ENCODE results near the gene NID2.

NID2 gene

DNA sequence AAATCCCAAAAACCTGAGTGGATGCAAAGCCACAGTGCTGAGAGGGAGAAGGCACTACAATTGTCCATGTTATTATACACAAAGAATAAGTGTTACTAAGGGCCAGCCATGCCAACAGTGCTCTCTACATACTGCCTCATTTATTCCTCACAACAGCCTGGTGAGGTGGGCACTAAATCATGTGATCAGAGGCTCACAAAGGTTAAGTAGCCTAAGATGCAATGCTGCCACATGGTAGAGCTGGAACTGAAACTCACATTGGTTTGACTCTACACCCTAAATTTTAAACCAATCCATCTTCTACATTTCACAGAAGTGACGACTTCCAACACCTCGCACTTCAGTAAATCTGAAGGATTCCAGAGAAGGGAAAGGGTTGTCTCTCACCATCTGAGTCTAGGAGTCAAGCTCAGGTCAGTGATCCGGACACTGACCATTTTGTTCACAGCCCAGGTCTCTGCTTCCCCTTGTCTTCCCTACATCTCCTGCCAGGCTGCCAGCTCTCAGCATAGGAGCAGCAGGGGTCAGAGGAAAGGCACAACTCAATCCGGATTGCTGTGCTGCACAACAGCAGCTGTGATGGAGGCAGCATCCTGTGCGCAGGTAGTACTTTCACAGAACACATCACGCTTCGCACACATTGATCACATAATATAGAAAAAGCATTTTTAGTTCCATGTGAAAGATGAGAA is 29.6 kb downstream of the NID2 start:
- no peak for TF ChIP-seq Cebpa-rat (IDR thresholded peaks at IDR 0.05)
- Histone ChIP-seq H3K4me3 (no peak overlapping the region), H3K36me3 (peaks cover 0 to 92% (median 77%) of the 10 kb centered on the region in 11 experiments; a peak in 16 of 22 replicates), H3K27me3 (no peaks in the 10 kb centered on the region), H3K4me2 (no peak overlapping the region), H3K27ac (no peak overlapping the region), H3K9me3 (replicated peaks in 1 of 11) (peaks cover 0 to 12% (median 7%) of the 10 kb centered on the region in 11 experiments; a peak in 7 of 22 replicates), H4K20me1 (no peaks in the 10 kb centered on the region), H3K4me1 (peaks cover 14 to 22% (median 20%) of the 10 kb centered on the region in 10 experiments), H3K9ac (no peak overlapping the region)

- no peak overlapping the region for H3K4me3 ChIP-seq
- H3K9me3 ChIP-seq (replicated peaks in 1 of 11): peaks cover 0 to 12% (median 7%) of the 10 kb centered on the region in 11 experiments; a peak in 7 of 22 replicates
- H3K27me3 ChIP-seq: no peaks in the 10 kb centered on the region
- H3K9ac ChIP-seq: no peak overlapping the region
- TF ChIP-seq Cebpa-rat (IDR thresholded peaks at IDR 0.05): no peak
- peaks cover 0 to 28% (median 7%) of the 10 kb centered on the region in 10 experiments; a peak in 9 of 20 replicates for H3K4me1 ChIP-seq
- peak overlapping the region in 1 of 11 experiments; percentile 31; a peak in 1 of 22 replicates for H3K4me2 ChIP-seq
- no peaks in the 10 kb centered on the region for H4K20me1 ChIP-seq
- H3K27ac ChIP-seq: peak overlapping the region in 6 of 11 experiments; percentile 1 to 46 (median 32); a peak in 4 of 22 replicates
- H3K36me3 ChIP-seq: peaks cover 0 to 99% (median 62%) of the 10 kb centered on the region in 11 experiments; a peak in 17 of 22 replicates
These were observed 35.7 kb downstream of the NID2 start for GRCh38 chr14:52033101-52033642.

DNA sequence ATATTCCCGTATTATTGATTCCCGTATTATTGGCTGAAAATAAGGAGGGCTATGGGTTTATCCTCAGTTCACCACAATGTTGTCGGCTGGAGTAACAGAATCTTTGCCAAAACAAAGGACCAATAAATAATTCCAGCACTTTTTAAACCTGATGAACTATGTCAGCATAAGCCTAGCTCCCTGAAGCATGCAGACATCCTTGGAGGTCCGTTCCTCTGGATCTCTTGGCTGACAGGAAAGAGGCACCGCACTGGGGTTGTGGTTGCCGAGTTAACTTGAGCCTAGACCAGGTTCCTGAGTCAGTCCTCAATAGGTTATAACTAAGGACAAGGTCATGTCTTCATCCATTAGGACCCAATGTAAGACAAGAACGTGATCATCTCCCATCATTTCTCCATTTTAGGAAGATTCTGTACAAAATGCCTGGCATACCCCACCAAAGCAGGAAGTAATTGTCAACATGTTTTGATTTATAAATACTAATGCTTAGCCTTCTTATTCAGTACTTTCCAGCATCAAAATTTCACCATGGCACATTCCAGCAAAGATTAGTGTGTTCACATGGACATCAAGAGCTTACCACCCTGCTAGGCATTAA is 36.6 kb downstream of the NID2 start:
- Histone ChIP-seq H3K9me3 (replicated peaks in 1 of 11) (peaks cover 0 to 10% (median 7%) of the 10 kb centered on the region in 11 experiments; a peak in 7 of 22 replicates), H3K4me1 (peaks cover 0 to 28% (median 7%) of the 10 kb centered on the region in 10 experiments; a peak in 9 of 20 replicates), H3K4me2 (no peak overlapping the region), H4K20me1 (no peaks in the 10 kb centered on the region), H3K27me3 (no peaks in the 10 kb centered on the region), H3K36me3 (peaks cover 0 to 99% (median 59%) of the 10 kb centered on the region in 11 experiments; a peak in 17 of 22 replicates), H3K9ac (no peak overlapping the region), H3K27ac (0 out of 22 replicates have a peak overlapping the region, but pooled peaks of 2 of the 11 experiments have one; percentile 1 to 17), H3K4me3 (no peak overlapping the region)
- TF ChIP-seq Cebpa-rat (IDR thresholded peaks at IDR 0.05): no peak

GRCh38 chr14:52031781-52032180 is 37.1 kb downstream of the NID2 start:
- Histone ChIP-seq H4K20me1 (no peaks in the 10 kb centered on the region), H3K4me3 (no peak overlapping the region), H3K9ac (no peak overlapping the region), H3K4me2 (no peak overlapping the region), H3K27ac (0 out of 22 replicates have a peak overlapping the region, but pooled peaks of 2 of the 11 experiments have one; percentile 1 to 17), H3K27me3 (no peaks in the 10 kb centered on the region), H3K36me3 (peaks cover 0 to 99% (median 59%) of the 10 kb centered on the region in 11 experiments; a peak in 17 of 22 replicates), H3K9me3 (replicated peaks in 1 of 11) (peaks cover 0 to 10% (median 6%) of the 10 kb centered on the region in 11 experiments; a peak in 8 of 22 replicates), H3K4me1 (peaks cover 0 to 28% (median 7%) of the 10 kb centered on the region in 10 experiments; a peak in 9 of 20 replicates)
- no peak for TF ChIP-seq Cebpa-rat (IDR thresholded peaks at IDR 0.05)

- no peak overlapping the region for H3K4me3 ChIP-seq
- peaks cover 3 to 42% (median 18%) of the 10 kb centered on the region in 10 experiments; a peak in 14 of 20 replicates for H3K4me1 ChIP-seq
- peaks cover 0 to 22% (median 7%) of the 10 kb centered on the region in 11 experiments; a peak in 13 of 22 replicates for H3K9me3 ChIP-seq (replicated peaks in 1 of 11)
- no peak for TF ChIP-seq Cebpa-rat (IDR thresholded peaks at IDR 0.05)
- H3K27me3 ChIP-seq: no peaks in the 10 kb centered on the region
- peaks cover 0 to 99% (median 62%) of the 10 kb centered on the region in 11 experiments; a peak in 16 of 22 replicates for H3K36me3 ChIP-seq
- H3K27ac ChIP-seq: peak overlapping the region in 7 of 11 experiments; percentile 28 to 68 (median 47); a peak in 12 of 22 replicates
- H4K20me1 ChIP-seq: no peaks in the 10 kb centered on the region
- H3K4me2 ChIP-seq: peak overlapping the region in 8 of 11 experiments; percentile 1 to 41 (median 25); a peak in 11 of 22 replicates
- H3K9ac ChIP-seq: no peak overlapping the region
These were observed 39.0 kb downstream of the NID2 start for GRCh38 chr14:52029881-52030280.

DNA sequence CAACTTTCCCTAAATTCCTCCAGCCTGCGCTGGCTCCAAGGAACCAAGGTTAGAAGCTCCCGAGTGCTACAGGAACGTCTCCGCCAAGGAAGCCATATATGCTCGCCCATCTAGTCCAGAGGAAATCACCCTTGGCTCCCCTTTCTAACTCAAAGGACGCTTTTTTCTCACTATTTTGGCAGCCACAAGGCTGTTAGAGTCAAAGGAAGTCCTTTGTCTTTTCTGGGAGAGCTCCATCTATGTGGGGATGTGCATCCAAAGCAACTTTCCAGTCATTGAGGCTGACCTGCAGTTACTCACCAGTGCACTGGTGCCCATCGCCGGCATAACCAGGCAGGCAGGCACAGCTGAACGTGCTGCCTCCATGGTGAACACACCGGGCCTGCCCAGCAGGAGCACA is 42.0 kb downstream of the NID2 start:
- Histone ChIP-seq H3K4me2 (no peak overlapping the region), H3K27me3 (no peaks in the 10 kb centered on the region), H3K4me1 (peaks cover 20 to 40% (median 30%) of the 10 kb centered on the region in 10 experiments), H3K27ac (no peak overlapping the region), H3K9ac (no peak overlapping the region), H4K20me1 (no peaks in the 10 kb centered on the region), H3K4me3 (no peak overlapping the region), H3K36me3 (peaks cover 0 to 99% (median 59%) of the 10 kb centered on the region in 11 experiments; a peak in 16 of 22 replicates), H3K9me3 (replicated peaks in 1 of 11) (peaks cover 9 to 38% (median 24%) of the 10 kb centered on the region in 11 experiments)
- TF ChIP-seq Cebpa-rat (IDR thresholded peaks at IDR 0.05): no peak

GRCh38 chr14:52026017-52026660 is 42.7 kb downstream of the NID2 start:
- Histone ChIP-seq H4K20me1 (no peaks in the 10 kb centered on the region), H3K27ac (peak overlapping the region in 2 of 11 experiments; percentile 27 to 44; a peak in 2 of 22 replicates), H3K4me1 (peaks cover 27 to 47% (median 38%) of the 10 kb centered on the region in 10 experiments), H3K36me3 (peaks cover 0 to 97% (median 59%) of the 10 kb centered on the region in 11 experiments; a peak in 16 of 22 replicates), H3K27me3 (no peaks in the 10 kb centered on the region), H3K4me3 (no peak overlapping the region), H3K9me3 (replicated peaks in 1 of 11) (peaks cover 9 to 38% (median 24%) of the 10 kb centered on the region in 11 experiments), H3K4me2 (peak overlapping the region in 3 of 11 experiments; percentile 38 to 55 (median 54); a peak in 5 of 22 replicates), H3K9ac (no peak overlapping the region)
- no peak for TF ChIP-seq Cebpa-rat (IDR thresholded peaks at IDR 0.05)

DNA sequence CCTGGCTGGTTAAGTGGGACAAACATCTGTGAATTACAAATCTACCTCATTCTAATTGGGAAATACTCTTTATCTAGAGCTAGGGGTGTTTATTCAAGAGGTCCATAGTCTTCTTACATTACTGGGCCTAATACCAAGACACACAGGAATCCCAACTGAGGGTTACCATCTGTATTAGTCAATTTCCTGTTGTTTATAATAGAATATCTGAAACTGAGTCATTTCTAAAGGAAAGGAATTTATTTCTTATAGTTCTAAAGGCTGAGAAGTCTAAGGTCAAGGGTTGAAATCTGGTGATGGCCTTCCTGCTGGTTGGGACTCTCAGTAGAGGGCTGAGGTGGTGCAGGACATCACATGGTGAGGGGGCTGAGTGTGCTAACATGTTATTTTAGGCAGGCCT is 43.5 kb downstream of the NID2 start:
- Histone ChIP-seq H3K27ac (peak overlapping the region in 5 of 11 experiments; percentile 17 to 44 (median 32); a peak in 5 of 22 replicates), H3K4me1 (peaks cover 36 to 56% (median 46%) of the 10 kb centered on the region in 10 experiments), H4K20me1 (no peaks in the 10 kb centered on the region), H3K4me3 (no peak overlapping the region), H3K9ac (no peak overlapping the region), H3K27me3 (no peaks in the 10 kb centered on the region), H3K4me2 (peak overlapping the region in 9 of 11 experiments; percentile 10 to 55 (median 41); a peak in 15 of 22 replicates), H3K9me3 (replicated peaks in 1 of 11) (peaks cover 9 to 38% (median 24%) of the 10 kb centered on the region in 11 experiments), H3K36me3 (peaks cover 0 to 89% (median 59%) of the 10 kb centered on the region in 11 experiments; a peak in 16 of 22 replicates)
- no peak for TF ChIP-seq Cebpa-rat (IDR thresholded peaks at IDR 0.05)
